H9 (cell line): ENCODE results near the gene RPS6KA4. TPM values are rescaled to one million over a fixed set of nuclear protein-coding genes. Genes with fewer than 3 reads are reported as not detected.

Experiments
- DNase-seq: peaks from one replicate; pipeline ENCODE4 v3.0.0-alpha.2; 2017
- H2AFZ ChIP-seq: one replicate; pipeline ENCODE4 v1.6.1; 2013; ENCODE audit warnings: mild to moderate bottlenecking, low read length, control low read depth, moderate library complexity
- H2AK5ac ChIP-seq: 2 replicates; pipeline ENCODE4 v1.6.1; 2013; ENCODE audit warnings: low read length, control low read depth, mixed read lengths; ENCODE audit not compliant: insufficient read length
- H2BK120ac ChIP-seq: one replicate; pipeline ENCODE4 v1.6.1; 2013; ENCODE audit warnings: low read depth, mild to moderate bottlenecking, low read length, control low read depth, inconsistent platforms; ENCODE audit not compliant: poor library complexity, severe bottlenecking
- H2BK12ac ChIP-seq: 2 replicates; pipeline ENCODE4 v1.6.1; 2013; ENCODE audit warnings: low read length, control low read depth, mixed read lengths, low read depth; ENCODE audit not compliant: insufficient read length
- H2BK15ac ChIP-seq: 2 replicates; pipeline ENCODE4 v1.6.1; 2013; ENCODE audit warnings: low read depth, low read length, control low read depth
- H2BK20ac ChIP-seq: one replicate; pipeline ENCODE4 v1.6.1; 2013; ENCODE audit warnings: low read depth, mild to moderate bottlenecking, low read length, control low read depth, inconsistent platforms; ENCODE audit not compliant: poor library complexity, severe bottlenecking
- H2BK5ac ChIP-seq: 2 replicates; pipeline ENCODE4 v1.6.1; 2013; ENCODE audit warnings: low read length, control low read depth, mixed read lengths; ENCODE audit not compliant: insufficient read length
- H3K14ac ChIP-seq: 2 replicates; pipeline ENCODE4 v1.6.1; 2013; ENCODE audit warnings: low read length, control low read depth; ENCODE audit not compliant: insufficient read depth
- H3K18ac ChIP-seq: 2 replicates; pipeline ENCODE4 v1.6.1; 2013; ENCODE audit warnings: low read depth, mild to moderate bottlenecking, mixed read lengths, low read length, control low read depth; ENCODE audit not compliant: insufficient read length
- H3K23ac ChIP-seq: 2 replicates; pipeline ENCODE4 v1.6.1; 2013; ENCODE audit warnings: low read length, control low read depth, mixed read lengths, low read depth; ENCODE audit not compliant: insufficient read length
- H3K23me2 ChIP-seq: 2 replicates; pipeline ENCODE4 v1.6.1; 2013; ENCODE audit warnings: low read depth, mild to moderate bottlenecking, mixed read lengths, low read length, control low read depth; ENCODE audit not compliant: insufficient read length, poor library complexity, severe bottlenecking
- H3K27ac ChIP-seq: 2 replicates; pipeline ENCODE4 v1.5.1; 2013; ENCODE audit warnings: low read length, control low read depth, mixed read lengths, low read depth; ENCODE audit not compliant: insufficient read length
- H3K27me3 ChIP-seq: 2 replicates; pipeline ENCODE4 v1.6.1; 2013; ENCODE audit warnings: low read length, control low read depth, inconsistent platforms; ENCODE audit not compliant: insufficient read depth
- H3K4ac ChIP-seq: 2 replicates; pipeline ENCODE4 v1.6.1; 2013; ENCODE audit warnings: low read depth, mild to moderate bottlenecking, control low read depth, inconsistent platforms, low read length, moderate library complexity
- H3K4me1 ChIP-seq: 2 replicates; pipeline ENCODE4 v1.6.1; 2013; ENCODE audit warnings: low read length, control low read depth, inconsistent platforms; ENCODE audit not compliant: insufficient read depth
- H3K4me2 ChIP-seq: 2 replicates; pipeline ENCODE4 v1.6.1; 2013; ENCODE audit warnings: low read length, control low read depth, mixed read lengths; ENCODE audit not compliant: insufficient read length, insufficient read depth
- H3K56ac ChIP-seq: 2 replicates; pipeline ENCODE4 v1.6.1; 2013; ENCODE audit warnings: low read depth, mild to moderate bottlenecking, mixed read lengths, low read length, control low read depth; ENCODE audit not compliant: insufficient read length
- H3K79me1 ChIP-seq: 2 replicates; pipeline ENCODE4 v1.6.1; 2013; ENCODE audit warnings: low read depth, mild to moderate bottlenecking, moderate library complexity, low read length, control low read depth, inconsistent platforms; ENCODE audit not compliant: insufficient read depth, poor library complexity, severe bottlenecking
- H3K79me2 ChIP-seq: 2 replicates; pipeline ENCODE4 v1.6.1; 2013; ENCODE audit warnings: low read length, control low read depth, inconsistent platforms; ENCODE audit not compliant: insufficient read depth
- H3K9ac ChIP-seq: 2 replicates; pipeline ENCODE4 v1.6.1; 2013; ENCODE audit warnings: low read length, control low read depth, mixed read lengths; ENCODE audit not compliant: insufficient read length; ENCODE audit errors: extremely low read depth
- H3K9me3 ChIP-seq: one replicate; pipeline ENCODE4 v1.6.1; 2013; ENCODE audit warnings: low read depth, low read length, inconsistent platforms; ENCODE audit not compliant: control insufficient read depth
- H3T11ph ChIP-seq: one replicate; pipeline ENCODE4 v1.6.1; 2013; ENCODE audit warnings: mild to moderate bottlenecking, low read length, control low read depth, inconsistent platforms
- H4K20me1 ChIP-seq: one replicate; pipeline ENCODE4 v1.6.1; 2013; ENCODE audit not compliant: control insufficient read depth, insufficient read length, insufficient read depth
- H4K5ac ChIP-seq: 2 replicates; pipeline ENCODE4 v1.6.1; 2013; ENCODE audit warnings: low read depth, mild to moderate bottlenecking, mixed read lengths, low read length, control low read depth; ENCODE audit not compliant: insufficient read length
- H4K8ac ChIP-seq: replicated peaks from 2 replicates; pipeline ENCODE4 v1.6.1; 2013; ENCODE audit warnings: low read length, control low read depth, mixed read lengths, low read depth; ENCODE audit not compliant: insufficient read length
- H4K91ac ChIP-seq: 2 replicates; pipeline ENCODE4 v1.6.1; 2013; ENCODE audit warnings: low read depth, mild to moderate bottlenecking, moderate library complexity, mixed read lengths, low read length, control low read depth; ENCODE audit not compliant: insufficient read length
- H3K27ac Mint-ChIP-seq, 3 experiments: 2 replicates in 2 of 3; 3 replicates in 1 of 3; pipeline ENCODE4 v1.8.0; 2020 to 2021; ENCODE audit warnings: mixed read lengths in 3 of 3, mild to moderate bottlenecking in 1 of 3, moderate library complexity in 1 of 3
- H3K27me3 Mint-ChIP-seq: 2 replicates; pipeline ENCODE4 v1.8.0; 2021; ENCODE audit warnings: low read depth, mild to moderate bottlenecking, moderate library complexity, mixed read lengths
- H3K36me3 Mint-ChIP-seq, 3 experiments: 2 replicates in 2 of 3; 3 replicates in 1 of 3; pipeline ENCODE4 v1.8.0; 2020 to 2021; ENCODE audit warnings: low read depth in 3 of 3, mixed read lengths in 3 of 3; ENCODE audit not compliant: insufficient read depth in 1 of 3
- H3K4me1 Mint-ChIP-seq, 2 experiments: 2 replicates each; pipeline ENCODE4 v1.8.0; 2020; ENCODE audit warnings: mixed read lengths in 2 of 2
- H3K4me3 Mint-ChIP-seq, 2 experiments: 2 replicates in 1 of 2; 3 replicates in 1 of 2; pipeline ENCODE4 v1.8.0; 2020 to 2021; ENCODE audit warnings: mild to moderate bottlenecking in 2 of 2, mixed read lengths in 2 of 2, moderate library complexity in 1 of 2
- H3K9me3 Mint-ChIP-seq, 2 experiments: 2 replicates in 1 of 2; 3 replicates in 1 of 2; pipeline ENCODE4 v1.8.0; 2020; ENCODE audit warnings: mild to moderate bottlenecking in 2 of 2, mixed read lengths in 2 of 2, moderate library complexity in 1 of 2
- CTCF ChIP-seq: fragments of 200-600 bp; sonication (generic); conservative IDR thresholded peaks from 3 replicates; pipeline ENCODE4 v1.8.0; 2021; ENCODE audit warnings: antibody characterized with exemption, mild to moderate bottlenecking
- WGBS: extraction: QIAGEN DNeasy Blood & Tissue Kit; methylation state at CpG from one replicate; pipeline ENCODE4 v1.1.7; 2013; ENCODE audit warnings: missing lambda C conversion rate, low lambda C conversion rate, mixed read lengths; ENCODE audit not compliant: insufficient read length; ENCODE audit errors: extremely low coverage; 5-methylcytosine and 5-hydroxymethylcytosine counted together
- total RNA-seq: library from RNA; stranded (reverse); gene quantifications from 2 replicates; pipeline ENCODE4 v1.2.1, GENCODE V29; 2021

The RPS6KA4 gene
- total RNA-seq, 1 experiment from 2014 or later = 10.8 TPM

- H2BK5ac ChIP-seq = no peak overlapping the region
- H4K8ac ChIP-seq = no peak overlapping the region
- peaks cover 2% of the 10 kb centered on the region for H4K20me1 ChIP-seq
- WGBS = no CpG with 5 or more reads among the region's 13 CpGs
- no peak overlapping the region for H3K14ac ChIP-seq
- H3K27me3 ChIP-seq = no peaks in the 10 kb centered on the region; the same call in 1 of the 2 replicates
- no peak overlapping the region for H3K4me2 ChIP-seq
- no peaks in the 10 kb centered on the region for H3K9me3 Mint-ChIP-seq
- H3K56ac ChIP-seq = no peak overlapping the region
- no peak overlapping the region for H3K23ac ChIP-seq
- no peaks in the 10 kb centered on the region for H3K79me2 ChIP-seq
- H3K4me1 Mint-ChIP-seq = peaks cover 15 to 32% of the 10 kb centered on the region in 2 experiments
- H4K91ac ChIP-seq = no peak overlapping the region
- no peak overlapping the region for H3K18ac ChIP-seq
- no peak overlapping the region for H2BK12ac ChIP-seq
- H3K9me3 ChIP-seq = no peaks in the 10 kb centered on the region
- H3K27ac ChIP-seq = no peak overlapping the region
- no peak overlapping the region for H4K5ac ChIP-seq
- no peak for DNase-seq
- H3T11ph ChIP-seq = no peak overlapping the region
- H2BK15ac ChIP-seq = no peak overlapping the region
- H2AK5ac ChIP-seq = no peak overlapping the region
- H2AFZ ChIP-seq = no peak overlapping the region
- H2BK20ac ChIP-seq = no peak overlapping the region
- no peak overlapping the region for H2BK120ac ChIP-seq
- H3K27ac Mint-ChIP-seq = no peak overlapping the region
- H3K4me1 ChIP-seq = peaks cover 2% of the 10 kb centered on the region; the same call in 1 of the 2 replicates
- H3K4me3 Mint-ChIP-seq = peak overlapping the region; percentile 10 to 92; a peak in 3 of 5 replicates
- H3K23me2 ChIP-seq = peaks cover 12% of the 10 kb centered on the region
- H3K27me3 Mint-ChIP-seq = no peaks in the 10 kb centered on the region
- no peak overlapping the region for H3K4ac ChIP-seq
- no peak overlapping the region for H3K9ac ChIP-seq
- H3K36me3 Mint-ChIP-seq = peaks cover 12 to 38% (median 30%) of the 10 kb centered on the region in 3 experiments; a peak in 6 of 7 replicates
- no peaks in the 10 kb centered on the region for H3K79me1 ChIP-seq
- no peak for TF ChIP-seq CTCF
These were observed 1.5 kb downstream of the RPS6KA4 start for GRCh38 chr11:64360448-64360921.
